PFSK-1 (cell line): ENCODE measurements around the gene GNAS-AS1.

ENCODE experiments used
- FOXP2 ChIP-seq: optimal IDR thresholded peaks from 2 replicates; pipeline ENCODE3; 2011; ENCODE audit warnings: borderline replicate concordance, control low read depth, inconsistent platforms; ENCODE audit not compliant: insufficient read depth; ENCODE audit errors: extremely low read length, extremely low read depth
- POLR2AphosphoS5 ChIP-seq: IDR thresholded peaks from 2 replicates; pipeline ENCODE4 v1.6.1; 2012; ENCODE audit warnings: low read depth, mild to moderate bottlenecking, control low read depth, low read length, moderate library complexity
- REST ChIP-seq, 2 experiments: IDR thresholded peaks; 2 replicates each; pipeline versions ENCODE4 v1.6.1 to v1.8.0; 2011 to 2012; ENCODE audit warnings: low read depth in 2 of 2, low read length in 2 of 2, control low read depth in 1 of 2, inconsistent platforms in 1 of 2, mild to moderate bottlenecking in 1 of 2, moderate library complexity in 1 of 2; ENCODE audit not compliant: insufficient read depth in 1 of 2
- SIN3A ChIP-seq: IDR thresholded peaks from 2 replicates; pipeline ENCODE4 v1.6.1; 2012; ENCODE audit warnings: mild to moderate bottlenecking, low read length, moderate library complexity, borderline replicate concordance; ENCODE audit not compliant: insufficient read depth
- TAF1 ChIP-seq: IDR thresholded peaks from 2 replicates; pipeline ENCODE4 v1.6.1; 2012; ENCODE audit warnings: low read length, control low read depth, borderline replicate concordance; ENCODE audit not compliant: insufficient read depth

Gene GNAS-AS1

GRCh38 chr20:58847463-58847862, 3.2 kb downstream of the GNAS-AS1 start:
- no peak for TF ChIP-seq TAF1
- TF ChIP-seq FOXP2: no peak
- no peak for TF ChIP-seq REST (IDR thresholded peaks at IDR 0.05; ENCODE audit: insufficient read depth in 1 of 2, low read depth in 2 of 2, low read length in 2 of 2)
- no peak for TF ChIP-seq POLR2AphosphoS5
- TF ChIP-seq SIN3A: no peak

DNA sequence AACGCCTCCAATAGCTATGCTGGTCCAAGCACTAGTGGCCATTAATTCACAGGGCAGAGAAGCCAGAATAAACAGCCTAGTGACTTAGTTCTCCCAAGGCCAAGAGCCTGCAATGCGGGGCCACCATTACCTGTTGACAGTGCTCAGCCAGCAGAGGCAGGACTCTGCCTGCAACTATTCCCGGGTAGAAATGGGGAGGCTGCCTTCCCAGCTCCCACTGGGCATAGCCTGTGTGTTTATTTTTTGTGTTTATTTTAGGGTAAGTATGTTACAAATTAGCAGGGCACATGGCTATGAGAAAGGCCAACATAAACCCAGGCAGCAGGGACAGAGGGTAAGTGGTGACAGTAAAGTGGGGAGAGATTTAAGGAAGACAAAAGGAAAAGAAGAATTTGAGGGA, 5.0 kb downstream of the GNAS-AS1 start:
- TF ChIP-seq REST (IDR thresholded peaks at IDR 0.05; ENCODE audit: insufficient read depth in 1 of 2, low read depth in 2 of 2, low read length in 2 of 2) (no peak), TAF1 (no peak), FOXP2 (no peak), POLR2AphosphoS5 (no peak), SIN3A (no peak)

- no peak for TF ChIP-seq REST (IDR thresholded peaks at IDR 0.05; ENCODE audit: insufficient read depth in 1 of 2, low read depth in 2 of 2, low read length in 2 of 2)
- no peak for TF ChIP-seq TAF1
- no peak for TF ChIP-seq POLR2AphosphoS5
- TF ChIP-seq FOXP2: no peak
- no peak for TF ChIP-seq SIN3A
Observed at GRCh38 chr20:58843128-58843556, 7.6 kb downstream of the GNAS-AS1 start.

DNA sequence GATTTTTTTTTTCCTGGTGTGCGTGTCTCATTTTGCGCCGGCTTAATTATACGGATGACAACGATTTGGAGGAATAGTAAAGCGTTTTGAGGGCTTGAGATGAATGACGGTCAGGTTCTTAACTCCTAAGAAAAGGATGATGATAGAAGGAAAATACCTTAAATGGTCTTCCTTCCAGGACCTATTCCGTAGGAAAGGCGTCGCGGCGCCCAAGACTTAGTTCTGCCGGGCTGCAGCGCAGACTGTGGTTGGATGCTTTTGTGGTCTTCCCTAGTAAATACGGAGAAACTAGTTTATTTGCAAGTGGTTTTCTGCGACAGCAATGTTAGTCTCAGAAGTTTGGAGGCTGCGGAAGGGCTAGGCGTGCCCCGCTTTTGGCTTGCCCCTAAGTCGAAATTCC, 8.4 kb downstream of the GNAS-AS1 start:
- TF ChIP-seq FOXP2 (no peak), SIN3A (no peak), REST (IDR thresholded peaks at IDR 0.05; ENCODE audit: insufficient read depth in 1 of 2, low read depth in 2 of 2, low read length in 2 of 2) (no peak), TAF1 (no peak), POLR2AphosphoS5 (no peak)

DNA sequence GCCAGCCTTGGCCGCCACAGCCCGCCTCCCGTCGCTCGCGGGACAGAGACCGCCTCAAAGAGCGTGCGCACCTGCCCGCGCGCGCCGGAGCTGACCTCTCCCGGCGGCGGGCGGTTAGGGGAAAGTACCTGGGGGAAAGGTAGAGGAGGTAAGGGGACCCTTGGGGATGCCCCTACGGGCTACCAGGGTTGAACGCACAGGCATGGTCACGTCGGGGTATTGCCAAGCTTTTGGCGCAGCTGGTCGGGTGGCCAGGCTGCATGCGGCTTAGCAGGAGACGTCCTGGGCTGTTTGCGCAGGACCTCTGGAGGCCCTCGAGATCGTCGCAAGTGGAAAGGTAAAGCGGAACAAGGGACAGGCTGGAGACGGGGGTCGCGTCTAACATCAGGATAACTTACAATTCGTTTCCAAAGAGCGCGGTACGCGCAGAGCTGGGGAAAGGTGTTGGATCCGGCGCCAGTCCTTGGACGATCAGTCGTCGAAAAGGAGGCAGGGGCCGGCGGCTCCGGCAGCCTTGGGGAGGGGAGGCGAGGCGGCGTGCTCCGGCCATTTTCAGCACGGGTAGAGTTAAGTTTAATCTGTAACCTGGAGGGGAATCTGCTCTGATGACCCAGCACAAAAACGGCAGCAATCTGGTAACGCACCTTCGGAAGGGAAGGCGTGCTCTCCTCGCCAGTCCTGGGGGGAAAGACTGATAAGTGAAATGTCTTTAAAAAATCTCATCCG, 9.0 kb downstream of the GNAS-AS1 start:
- TF ChIP-seq TAF1: no peak
- TF ChIP-seq SIN3A: no peak
- no peak for TF ChIP-seq REST (IDR thresholded peaks at IDR 0.05; ENCODE audit: insufficient read depth in 1 of 2, low read depth in 2 of 2, low read length in 2 of 2)
- no peak for TF ChIP-seq FOXP2
- TF ChIP-seq POLR2AphosphoS5: no peak
